B cell (primary cell): ENCODE data around the gene ONECUT3. TPM values are rescaled to one million over a fixed set of nuclear protein-coding genes. Genes with fewer than 3 reads are reported as not detected.

Source experiments
- ATAC-seq: fragments of 200-7000 bp; cut with Tn5 transposase; one replicate; pipeline ENCODE4 v1.10.0; 2021; ENCODE audit warnings: low read depth, mild to moderate bottlenecking, moderate number of reproducible peaks, moderate library complexity
- CTCF ChIA-PET: fragments of 350-600 bp; sonication (Branson Sonifier 250); formaldehyde crosslinking; loops from one replicate; lab custom pipeline; 2021; ENCODE audit warnings: antibody characterized with exemption, inconsistent platforms; lab: Charles Lee
- POLR2A ChIA-PET: fragments of 350-600 bp; sonication (Branson Sonifier 250); formaldehyde crosslinking; loops from one replicate; lab custom pipeline; 2021; ENCODE audit warnings: antibody characterized with exemption; lab: Charles Lee
- DNase-seq: peaks from one replicate; pipeline ENCODE4 v3.0.0; 2013
- H2AFZ ChIP-seq: 2 replicates; pipeline ENCODE4 v1.6.1; 2012; ENCODE audit warnings: mild to moderate bottlenecking, low read depth, low read length; ENCODE audit not compliant: insufficient read depth, poor library complexity, severe bottlenecking
- H3K27ac ChIP-seq, 2 donors: 1 replicate in 1 of 2; 2 replicates in 1 of 2; pipeline ENCODE4 v1.5.1; 2012 to 2013; ENCODE audit warnings: low read length in 2 of 2, mild to moderate bottlenecking in 2 of 2, moderate library complexity in 1 of 2
- H3K27me3 ChIP-seq, 4 experiments: fragments of 200-600 bp in 1 of 4; sonication (generic) in 1 of 4; replicated peaks in 1 of 4; 1 replicate in 2 of 4; 2 replicates in 2 of 4; pipeline versions ENCODE4 v1.6.1 to v1.7.0; 2013 to 2016; ENCODE audit warnings: low read length in 3 of 4, mild to moderate bottlenecking in 2 of 4, mixed read lengths in 1 of 4, moderate library complexity in 1 of 4; ENCODE audit not compliant: insufficient read depth in 4 of 4, control insufficient read depth in 3 of 4; ENCODE audit errors: control extremely low read depth in 1 of 4
- H3K36me3 ChIP-seq, 2 experiments: replicated peaks in 1 of 2; 1 replicate in 1 of 2; 2 replicates in 1 of 2; pipeline versions ENCODE4 v1.6.1 to v1.7.1; 2013; ENCODE audit warnings: low read length in 1 of 2; ENCODE audit not compliant: insufficient read depth in 2 of 2, control insufficient read depth in 1 of 2; ENCODE audit errors: control extremely low read depth in 1 of 2, extremely low read depth in 1 of 2
- H3K4me1 ChIP-seq, 2 donors: fragments of 200-600 bp in 1 of 2; sonication (generic) in 1 of 2; 1 replicate in 1 of 2; 2 replicates in 1 of 2; pipeline versions ENCODE4 v1.5.1 to v1.6.1; 2013 to 2017; ENCODE audit warnings: low read length in 2 of 2; ENCODE audit not compliant: control insufficient read depth in 2 of 2, insufficient read depth in 2 of 2
- H3K4me2 ChIP-seq: replicated peaks from 2 replicates; pipeline ENCODE3; 2012; ENCODE audit warnings: mild to moderate bottlenecking, low read depth, low read length; ENCODE audit not compliant: poor library complexity, severe bottlenecking
- H3K4me3 ChIP-seq, 5 experiments: fragments of 200-600 bp in 1 of 5; sonication (generic) in 1 of 5; 1 replicate in 3 of 5; 2 replicates in 2 of 5; pipeline versions ENCODE4 v1.5.1 to v1.7.0; 2011 to 2016; ENCODE audit warnings: low read length in 4 of 5, mild to moderate bottlenecking in 4 of 5, low read depth in 2 of 5, control low read depth in 1 of 5, moderate library complexity in 1 of 5; ENCODE audit not compliant: insufficient read depth in 1 of 5; ENCODE audit errors: control extremely low read depth in 1 of 5, extremely low read depth in 1 of 5
- H3K79me2 ChIP-seq: fragments of 200-600 bp; sonication (generic); one replicate; pipeline ENCODE4 v1.6.0; 2016; ENCODE audit warnings: low read length; ENCODE audit not compliant: control insufficient read depth, insufficient read depth
- H3K9ac ChIP-seq: fragments of 200-600 bp; sonication (generic); 2 replicates; pipeline ENCODE4 v1.6.1; 2017; ENCODE audit warnings: mild to moderate bottlenecking, low read length, moderate library complexity
- H3K9me3 ChIP-seq, 3 donors: one replicate each; pipeline versions ENCODE4 v1.6.1 to v1.7.1; 2013; ENCODE audit warnings: low read length in 2 of 3; ENCODE audit not compliant: control insufficient read depth in 2 of 3, insufficient read depth in 1 of 3; ENCODE audit errors: control extremely low read depth in 1 of 3
- H4K20me1 ChIP-seq: 2 replicates; pipeline ENCODE4 v1.6.0; 2012; ENCODE audit warnings: mild to moderate bottlenecking, low read length; ENCODE audit not compliant: insufficient read depth, control insufficient read depth, poor library complexity, severe bottlenecking
- H3K27ac Mint-ChIP-seq: one replicate; pipeline ENCODE4 v1.8.0; 2021; ENCODE audit warnings: mixed read lengths
- H3K27me3 Mint-ChIP-seq: one replicate; pipeline ENCODE4 v1.8.0; 2021; ENCODE audit warnings: mixed read lengths
- H3K4me1 Mint-ChIP-seq: one replicate; pipeline ENCODE4 v1.8.0; 2021; ENCODE audit warnings: mixed read lengths
- H3K4me3 Mint-ChIP-seq: one replicate; pipeline ENCODE4 v1.8.0; 2021; ENCODE audit warnings: mixed read lengths
- H3K9me3 Mint-ChIP-seq: one replicate; pipeline ENCODE4 v1.8.0; 2022; ENCODE audit warnings: mixed read lengths; ENCODE audit not compliant: insufficient read depth
- CTCF ChIP-seq: fragments of 200-600 bp; IDR thresholded peaks from one replicate; pipeline ENCODE4 v1.8.0; 2022; ENCODE audit warnings: antibody characterized with exemption, mild to moderate bottlenecking
- EZH2 ChIP-seq: IDR thresholded peaks from 2 replicates; pipeline ENCODE4 v1.6.1; 2012; ENCODE audit warnings: borderline replicate concordance, low read depth, mild to moderate bottlenecking, moderate library complexity, low read length; ENCODE audit not compliant: insufficient read depth, poor library complexity, severe bottlenecking
- WGBS: methylation state at CpG from one replicate; pipeline ENCODE4 v1.1.5; 2013; ENCODE audit warnings: missing lambda C conversion rate; ENCODE audit not compliant: insufficient coverage; 5-methylcytosine and 5-hydroxymethylcytosine counted together
- intact Hi-C: fragments of 100-400 bp; cut with micrococcal nuclease; formaldehyde crosslinking; loops from one replicate; pipeline ENCODE4 v1.10.0; 2022
- polyA plus RNA-seq: library from polyadenylated mRNA; depleted of rRNA; stranded (reverse); fragments of >200 nt; gene quantifications from 2 replicates; pipeline ENCODE4 v1.2.3, GENCODE V29; 2012
- total RNA-seq, 2 donors: library from RNA; stranded (reverse); fragments of 120-200 nt in 1 of 2; gene quantifications; 1 replicate in 1 of 2; 2 replicates in 1 of 2; pipeline versions ENCODE4 v1.2.3 to v1.2.4, GENCODE V29; 2013 to 2022

ONECUT3 gene
- total and polyA plus RNA-seq, 2 donors (not counting 1 experiment from before 2014, with no cell fraction given), result not detected

- Histone ChIP-seq H3K4me2 (no peak overlapping the region), H3K36me3 (no peaks in the 10 kb centered on the region), H3K27ac (no peak overlapping the region), H3K4me1 (no peaks in the 10 kb centered on the region), H3K79me2 (no peaks in the 10 kb centered on the region), H3K27me3 (peaks cover 0 to 49% (median 11%) of the 10 kb centered on the region in 4 experiments), H3K4me3 (no peak overlapping the region), H3K9ac (no peak overlapping the region), H2AFZ (no peak overlapping the region), H4K20me1 (no peaks in the 10 kb centered on the region), H3K9me3 (peaks cover 0 to 27% (median 0%) of the 10 kb centered on the region in 3 donors)
- no peak for TF ChIP-seq EZH2
- Mint-ChIP-seq H3K4me3 (no peak overlapping the region), H3K27ac (no peak overlapping the region), H3K9me3 (peaks cover 4% of the 10 kb centered on the region), H3K4me1 (no peaks in the 10 kb centered on the region), H3K27me3 (peaks cover 36% of the 10 kb centered on the region)
- 75% methylated on average over 2 of the region's 3 CpGs for WGBS
- ATAC-seq (no peak), DNase-seq (no peak)
- intact Hi-C loops, result no loop called here
- ChIA-PET POLR2A (no interaction called here), CTCF (no interaction called here)
These were observed 17.0 kb upstream of the ONECUT3 start for GRCh38 chr19:1736280-1736679.

- peaks cover 4% of the 10 kb centered on the region for H3K9me3 Mint-ChIP-seq
- 46% methylated on average over 20 of the region's 22 CpGs for WGBS
- intact Hi-C loops, result no loop called here
- POLR2A ChIA-PET, result no interaction called here
- H3K27ac ChIP-seq, result no peak overlapping the region
- H3K79me2 ChIP-seq, result no peaks in the 10 kb centered on the region
- H3K4me3 ChIP-seq, result no peak overlapping the region
- H3K4me2 ChIP-seq, result no peak overlapping the region
- no peaks in the 10 kb centered on the region for H3K36me3 ChIP-seq
- H3K27me3 ChIP-seq, result peaks cover 0 to 49% (median 10%) of the 10 kb centered on the region in 4 experiments
- H2AFZ ChIP-seq, result no peak overlapping the region
- no peaks in the 10 kb centered on the region for H3K4me1 Mint-ChIP-seq
- H4K20me1 ChIP-seq, result no peaks in the 10 kb centered on the region
- H3K4me3 Mint-ChIP-seq, result no peak overlapping the region
- no peaks in the 10 kb centered on the region for H3K4me1 ChIP-seq
- H3K9me3 ChIP-seq, result peaks cover 0 to 33% (median 0%) of the 10 kb centered on the region in 3 donors
- TF ChIP-seq EZH2 (no peak), CTCF (no peak)
- H3K9ac ChIP-seq, result no peak overlapping the region
- CTCF ChIA-PET, result no interaction called here
- peaks cover 37% of the 10 kb centered on the region for H3K27me3 Mint-ChIP-seq
- H3K27ac Mint-ChIP-seq, result no peak overlapping the region
- DNase-seq (no peak), ATAC-seq (no peak)
These were observed 16.4 kb upstream of the ONECUT3 start for GRCh38 chr19:1736927-1737326.
